ENCODE data around the gene CDH4. TPM values are rescaled to one million over a fixed set of nuclear protein-coding genes. Genes with fewer than 3 reads are reported as not detected.

The CDH4 gene
- total RNA-seq, 1 donor from 2014 or later: under 0.01 TPM

DNA sequence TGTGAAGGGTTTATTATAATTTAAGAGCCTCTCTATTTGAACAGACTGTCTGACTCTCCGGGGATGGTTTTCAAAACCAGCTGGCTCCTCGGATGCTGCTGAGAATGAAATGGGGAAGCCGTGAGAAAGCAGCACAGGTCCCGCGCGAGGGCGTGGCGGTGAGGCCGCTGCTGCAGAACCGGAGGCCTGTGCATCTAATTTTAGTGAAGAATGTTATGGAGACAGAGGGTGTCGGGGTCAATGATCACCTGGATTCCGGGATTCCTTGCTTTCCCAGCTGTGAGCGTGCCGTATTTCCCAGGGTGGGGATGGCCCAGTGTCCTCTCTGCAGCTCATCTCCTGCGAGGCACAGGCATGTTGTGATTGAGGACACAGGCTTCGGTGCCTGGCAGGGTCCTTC is 348.0 kb downstream of the CDH4 start:
- DNase-seq (ENCODE audit: low read depth in 2 of 2): no peak

DNA sequence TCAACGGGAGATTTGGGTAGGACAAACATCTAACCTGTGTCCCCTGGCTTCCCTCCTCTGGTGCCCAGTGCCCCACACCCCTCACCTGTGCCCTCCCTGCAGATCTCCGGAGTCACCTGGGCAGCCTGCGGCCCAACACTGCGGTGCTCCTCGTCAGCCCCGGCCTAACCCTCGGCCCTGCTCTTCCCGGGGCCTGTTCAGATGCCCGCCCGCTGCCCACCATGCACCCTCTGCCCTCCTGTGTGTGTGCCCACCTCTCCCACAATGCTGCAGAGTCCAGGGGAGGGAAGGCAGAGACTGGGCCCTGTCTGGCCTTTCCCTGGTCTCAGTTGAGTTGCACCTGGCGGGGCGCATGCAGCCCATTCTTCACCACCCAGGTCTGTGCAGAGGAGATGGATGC is 349.3 kb downstream of the CDH4 start:
- no peak for DNase-seq (ENCODE audit: low read depth in 2 of 2)

DNA sequence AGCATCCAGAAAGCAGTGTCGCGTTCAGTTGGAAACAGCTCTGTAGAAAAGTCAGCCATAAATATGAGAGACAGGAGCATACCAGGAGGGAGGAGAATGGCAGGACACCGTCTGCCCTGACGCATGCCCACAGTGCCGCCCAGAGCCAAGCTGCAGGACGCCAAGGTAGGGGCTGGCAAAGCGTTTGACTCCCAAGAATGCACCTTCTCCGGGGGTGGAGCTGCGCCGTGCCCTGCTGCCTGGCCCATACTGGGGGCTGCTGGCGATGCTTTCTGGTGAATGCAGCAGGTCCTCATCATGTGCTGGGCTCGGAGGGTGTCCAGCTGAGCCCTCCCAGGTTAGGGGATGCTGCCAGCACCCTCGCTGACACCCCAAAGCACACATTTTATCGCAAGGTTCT is 349.8 kb downstream of the CDH4 start:
- DNase-seq (ENCODE audit: low read depth in 2 of 2): no peak

DNA sequence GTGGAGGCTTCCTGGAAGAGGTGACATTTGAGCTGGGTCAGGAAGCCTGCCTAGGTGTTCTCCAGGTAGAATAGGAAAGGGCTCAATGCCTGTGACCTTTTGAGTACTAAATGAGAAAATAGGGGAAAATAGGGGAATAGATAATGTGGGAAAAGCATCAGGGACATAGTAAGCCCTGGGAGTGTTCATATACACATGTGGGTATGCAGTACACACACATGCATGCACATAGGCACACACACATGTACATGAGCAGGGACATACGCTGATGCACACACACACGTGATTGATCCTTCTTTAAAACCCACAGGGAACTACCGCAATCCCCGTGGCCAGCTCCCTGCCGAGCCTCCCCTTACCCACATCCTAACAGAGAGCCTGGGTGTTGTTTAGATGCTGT is 351.7 kb downstream of the CDH4 start:
- no peak for DNase-seq (ENCODE audit: low read depth in 2 of 2)

DNA sequence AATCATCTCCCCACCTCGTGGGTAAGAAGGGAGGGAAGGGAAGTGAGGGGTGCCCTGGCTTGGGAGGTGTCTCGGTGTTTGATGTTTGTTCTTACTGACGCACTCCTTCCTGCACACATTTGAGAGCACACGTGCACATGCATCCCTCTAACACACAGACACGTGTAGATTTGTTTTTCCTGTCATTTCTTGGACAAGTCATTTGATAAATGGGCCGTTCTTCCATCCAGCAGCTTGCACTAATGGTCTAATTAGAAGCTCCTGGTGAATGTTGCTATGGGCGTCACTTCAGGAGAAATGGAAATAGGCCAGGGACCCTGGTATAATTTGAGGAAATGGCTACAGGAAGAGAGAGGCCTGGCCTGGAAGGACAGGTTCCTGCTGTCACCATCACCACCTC is 352.5 kb downstream of the CDH4 start:
- no peak for DNase-seq (ENCODE audit: low read depth in 2 of 2)

DNA sequence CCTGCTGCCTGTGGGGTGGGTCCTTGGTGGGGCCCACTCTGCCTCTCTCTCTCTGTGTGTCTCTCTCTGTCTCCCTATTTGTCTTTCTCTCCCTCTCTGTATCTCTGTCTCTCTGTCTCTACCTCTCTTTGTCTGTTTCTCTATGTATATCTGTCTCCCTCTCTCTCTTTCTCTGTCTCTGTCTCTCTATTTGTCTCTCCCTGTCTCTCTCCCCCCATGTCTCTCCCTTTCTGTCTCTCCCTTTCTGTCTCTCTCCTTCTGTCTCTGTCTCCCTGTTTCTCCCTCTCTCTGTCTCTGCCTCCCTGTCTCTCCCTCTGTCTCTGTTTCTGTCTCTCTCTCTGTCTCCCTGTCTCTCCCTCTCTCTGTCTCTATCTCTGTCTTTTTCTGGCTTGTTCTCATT is 353.2 kb downstream of the CDH4 start:
- no peak for DNase-seq (ENCODE audit: low read depth in 2 of 2)

DNA sequence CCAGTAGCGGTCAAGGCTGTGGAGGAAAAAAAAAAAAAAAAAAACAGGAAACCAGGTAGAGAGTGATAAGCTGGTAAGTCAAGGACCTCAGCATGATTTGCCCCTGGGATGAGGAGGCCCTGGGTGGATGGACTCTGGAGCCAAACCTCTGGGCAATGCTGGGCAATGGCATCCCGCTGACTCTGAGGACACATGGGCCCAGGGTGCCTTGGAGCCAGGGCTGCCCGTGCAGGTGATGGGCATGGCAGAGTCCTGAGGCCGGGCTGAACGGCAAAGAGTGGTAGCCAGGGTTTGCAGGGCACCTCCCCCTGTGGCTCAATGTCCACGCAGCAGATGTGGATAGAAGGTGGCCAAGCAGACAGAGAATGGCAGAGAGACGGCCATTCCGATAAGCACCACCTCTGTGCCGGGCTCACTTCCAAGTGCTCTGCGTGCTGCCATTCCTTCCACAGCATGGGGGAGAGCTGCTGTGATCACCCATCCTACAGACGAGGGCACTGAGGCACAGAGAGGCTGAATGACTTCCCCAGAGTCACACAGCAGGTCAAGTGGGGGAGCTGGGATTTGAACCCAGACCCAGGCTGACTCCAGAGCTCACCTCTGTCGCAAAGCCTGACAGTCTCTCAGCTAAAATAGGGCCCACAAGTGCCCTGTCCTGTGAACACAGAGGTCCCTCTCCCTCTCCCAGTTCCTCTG is 353.9 kb downstream of the CDH4 start:
- DNase-seq (ENCODE audit: low read depth in 2 of 2): no peak

DNA sequence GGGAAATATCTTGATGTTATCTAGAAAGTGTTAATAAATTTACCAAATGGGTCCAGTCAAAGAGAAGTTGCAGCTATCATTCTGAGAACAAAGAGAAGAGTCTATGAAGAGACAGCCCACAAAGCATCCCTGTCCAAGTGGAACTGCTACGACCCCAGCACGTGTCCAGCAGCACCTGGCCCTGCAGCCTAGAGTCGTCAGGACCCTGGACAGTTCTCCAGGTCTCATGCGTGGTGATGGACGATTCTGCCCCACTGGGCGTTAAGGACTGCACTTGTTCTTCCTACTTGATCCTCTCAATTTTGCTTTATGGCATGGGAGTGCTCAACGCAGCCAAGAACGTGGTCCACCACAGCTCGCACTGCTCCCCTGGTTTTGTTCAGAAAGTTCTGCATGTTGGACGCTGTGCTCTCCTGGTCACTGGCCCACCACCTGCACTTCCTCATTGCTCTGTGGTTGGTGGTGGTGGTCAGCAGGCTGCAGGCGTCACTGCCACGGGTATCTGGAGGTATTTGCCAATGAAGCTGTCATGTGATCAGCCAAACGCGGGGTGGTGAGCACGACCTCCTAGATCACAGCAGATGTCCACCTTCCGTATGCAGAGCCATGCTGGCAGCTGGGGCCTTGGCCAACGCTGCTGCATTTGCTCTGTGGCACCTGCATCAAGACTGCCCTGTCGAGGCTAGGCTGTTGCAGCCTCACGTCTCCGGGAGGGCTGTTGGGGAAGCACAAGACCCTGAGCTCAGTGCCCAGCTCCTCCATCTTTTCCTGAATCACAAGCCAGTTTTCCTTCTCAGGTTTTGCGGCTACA is 356.4 kb downstream of the CDH4 start:
- peak in 1 of 2 donors; percentile 4 for DNase-seq (ENCODE audit: low read depth in 2 of 2)

DNA sequence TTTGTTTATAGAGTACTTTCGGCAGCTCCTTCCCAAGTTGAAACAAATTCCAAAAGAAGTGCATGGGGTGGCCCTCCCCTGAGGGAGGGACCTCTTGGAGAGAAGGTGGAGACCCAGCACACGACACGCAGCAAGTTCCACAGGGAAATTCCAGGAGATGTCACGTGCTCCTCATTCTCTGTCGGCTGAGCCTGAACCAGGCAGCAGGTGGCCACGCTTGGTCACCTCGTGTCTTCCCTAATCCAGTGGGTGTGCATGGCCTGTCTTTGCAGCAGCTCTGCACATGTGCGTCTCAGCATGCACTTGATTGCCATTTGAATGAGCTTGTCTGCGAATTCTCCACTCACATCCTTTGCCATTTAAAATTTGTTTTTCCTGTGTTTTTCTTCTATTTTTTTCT is 357.4 kb downstream of the CDH4 start:
- no peak for DNase-seq (ENCODE audit: low read depth in 2 of 2)

DNA sequence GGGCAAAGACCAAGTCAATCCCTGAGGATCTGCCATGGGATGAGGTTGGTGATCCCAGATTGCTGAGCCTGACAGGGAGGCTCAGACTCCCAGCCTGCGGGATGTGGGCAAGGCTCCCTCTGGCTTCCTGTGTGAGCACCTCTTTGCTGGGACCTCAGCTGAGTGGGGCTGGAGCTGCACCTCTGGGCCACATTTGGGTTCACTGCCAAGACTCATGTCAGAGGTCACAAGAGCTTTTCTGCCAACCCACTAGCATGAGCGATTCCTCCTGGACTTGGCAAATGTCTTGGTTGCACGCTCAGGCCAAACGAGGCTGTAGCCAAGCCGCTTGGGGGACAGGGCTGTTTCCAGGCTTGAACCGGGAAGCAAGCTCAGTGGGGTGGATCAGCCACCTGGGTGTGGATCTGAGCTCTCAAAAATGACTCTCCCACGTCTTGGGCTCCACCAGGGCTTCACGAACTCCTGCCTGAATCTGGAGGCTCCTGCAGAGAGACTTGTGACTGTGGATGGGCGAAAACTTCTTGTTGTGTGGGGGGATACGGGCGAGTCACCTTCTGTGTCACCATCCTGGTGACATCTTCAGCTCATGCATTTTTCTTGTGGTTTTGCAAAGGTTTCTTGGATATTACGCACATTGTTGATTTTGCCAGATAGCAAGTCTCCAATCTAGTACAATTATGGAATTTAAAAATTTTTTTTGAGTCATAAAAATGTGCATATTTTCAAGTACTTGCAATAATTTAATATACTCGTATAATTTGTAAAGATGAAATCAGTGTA is 359.5 kb downstream of the CDH4 start:
- no peak for DNase-seq (ENCODE audit: low read depth in 2 of 2)

DNA sequence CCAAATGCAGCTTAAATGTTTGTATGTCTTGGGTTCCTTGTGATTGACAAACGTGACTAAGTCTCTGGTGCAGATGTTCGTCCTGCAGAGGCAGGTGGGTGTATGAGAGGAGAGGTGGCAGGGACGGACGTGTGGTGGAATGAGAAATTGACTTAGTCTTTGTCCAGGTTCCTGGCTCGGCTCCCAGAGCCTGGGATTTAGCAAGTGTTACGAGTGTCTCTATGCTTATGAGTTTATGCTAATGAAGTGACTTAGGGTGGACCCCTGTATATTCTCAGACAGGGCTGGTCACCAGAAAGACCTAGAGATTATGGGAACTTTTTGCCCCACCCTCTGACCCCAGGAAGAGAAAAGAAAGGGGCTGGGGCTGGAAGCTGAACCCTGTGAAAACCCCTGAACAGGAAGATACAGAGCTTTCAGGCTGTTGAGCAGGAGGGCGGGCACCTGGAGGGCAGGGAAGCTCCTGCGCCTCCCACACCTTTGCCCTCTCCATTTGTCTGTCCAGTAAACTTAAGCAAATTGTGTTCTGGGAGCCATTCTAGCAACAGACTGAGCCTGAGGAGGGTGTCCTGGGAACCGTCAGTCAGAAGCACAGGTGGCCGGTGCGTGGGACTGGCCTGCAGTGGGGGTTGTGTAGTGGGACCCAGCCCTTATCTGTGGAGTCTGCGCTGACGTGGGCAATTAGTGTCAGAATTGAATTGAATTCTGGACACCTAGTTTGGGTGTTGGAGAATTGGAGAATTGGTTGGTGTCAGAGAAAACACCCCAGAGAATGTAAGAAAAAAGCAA is 362.1 kb downstream of the CDH4 start:
- no peak for DNase-seq (ENCODE audit: low read depth in 2 of 2)

DNA sequence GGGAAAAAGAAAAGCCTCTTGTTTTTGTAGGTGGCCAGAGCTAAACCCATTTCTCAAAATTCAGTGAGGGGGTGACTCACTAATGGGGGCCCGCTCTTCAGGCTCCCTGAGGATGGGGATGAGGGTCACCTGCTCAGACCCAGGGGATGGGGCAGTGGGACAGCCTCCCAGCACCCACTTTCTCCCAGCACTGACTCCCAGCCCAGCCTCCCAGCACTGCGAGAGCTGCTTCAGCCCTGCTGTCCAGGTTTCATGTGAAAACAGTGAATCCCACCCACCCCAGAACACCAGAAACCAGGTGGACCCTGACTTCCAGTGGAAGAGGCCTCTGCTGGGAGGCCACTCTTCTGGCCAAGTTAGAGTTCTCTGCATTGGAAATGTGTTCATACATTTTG is 362.6 kb downstream of the CDH4 start:
- no peak for DNase-seq (ENCODE audit: low read depth in 2 of 2)

DNA sequence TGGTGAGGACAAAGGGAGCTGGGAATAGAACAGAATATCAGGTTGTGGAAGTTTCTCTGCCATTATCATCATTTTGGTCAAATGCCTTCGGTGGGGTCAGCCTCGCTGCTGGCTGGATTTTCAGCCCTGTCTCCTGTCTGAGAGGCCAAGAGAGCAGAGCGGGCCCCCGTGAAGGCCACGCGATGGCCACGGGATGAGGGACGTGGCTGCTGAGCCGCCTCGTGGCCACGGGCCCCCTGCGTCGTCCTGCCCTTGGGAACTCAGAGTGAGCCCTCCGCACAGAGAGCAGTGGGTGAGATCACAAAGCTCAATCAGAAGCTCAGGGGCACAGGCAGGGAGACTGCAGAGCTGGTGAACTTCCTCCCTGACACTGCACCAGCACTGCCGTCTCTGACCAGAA is 363.7 kb downstream of the CDH4 start:
- no peak for DNase-seq (ENCODE audit: low read depth in 2 of 2)

DNA sequence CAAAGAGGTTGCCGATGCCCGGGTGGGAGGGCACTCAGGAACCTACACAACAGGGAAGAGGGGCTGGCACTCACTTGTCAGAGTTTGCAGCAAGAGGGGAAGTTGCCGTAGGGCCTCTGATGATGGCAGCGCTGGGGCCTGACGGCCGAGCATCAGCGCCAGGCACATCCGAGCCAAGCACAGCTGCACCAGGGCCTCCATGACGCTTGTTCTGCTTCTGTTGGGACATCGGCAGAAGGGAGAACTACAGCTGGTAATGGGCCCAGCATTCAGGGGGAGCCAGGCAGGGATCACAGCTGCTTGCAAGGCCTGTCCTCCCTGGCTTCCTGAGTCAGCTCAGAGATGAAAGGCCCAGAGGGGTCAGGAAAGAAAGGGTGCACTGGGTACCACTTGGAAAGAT is 367.7 kb downstream of the CDH4 start:
- DNase-seq (ENCODE audit: low read depth in 2 of 2): no peak

DNA sequence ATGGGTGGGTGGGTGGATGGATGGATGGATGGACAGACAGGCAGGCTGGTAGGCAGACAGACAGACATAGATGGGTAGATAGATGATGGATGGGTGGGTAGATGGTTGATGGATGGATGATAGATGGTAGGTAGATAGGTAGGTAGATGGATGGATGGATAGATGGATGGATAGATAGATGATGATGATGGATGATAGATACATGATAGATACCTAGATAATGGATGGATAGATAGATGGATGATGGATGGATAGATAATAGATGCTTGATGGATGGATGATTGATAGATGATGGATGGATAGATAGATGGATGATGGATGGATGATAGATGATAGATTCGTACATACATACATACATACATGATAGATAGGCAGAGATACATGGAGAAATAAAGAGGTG is 368.1 kb downstream of the CDH4 start:
- DNase-seq (ENCODE audit: low read depth in 2 of 2): no peak

DNA sequence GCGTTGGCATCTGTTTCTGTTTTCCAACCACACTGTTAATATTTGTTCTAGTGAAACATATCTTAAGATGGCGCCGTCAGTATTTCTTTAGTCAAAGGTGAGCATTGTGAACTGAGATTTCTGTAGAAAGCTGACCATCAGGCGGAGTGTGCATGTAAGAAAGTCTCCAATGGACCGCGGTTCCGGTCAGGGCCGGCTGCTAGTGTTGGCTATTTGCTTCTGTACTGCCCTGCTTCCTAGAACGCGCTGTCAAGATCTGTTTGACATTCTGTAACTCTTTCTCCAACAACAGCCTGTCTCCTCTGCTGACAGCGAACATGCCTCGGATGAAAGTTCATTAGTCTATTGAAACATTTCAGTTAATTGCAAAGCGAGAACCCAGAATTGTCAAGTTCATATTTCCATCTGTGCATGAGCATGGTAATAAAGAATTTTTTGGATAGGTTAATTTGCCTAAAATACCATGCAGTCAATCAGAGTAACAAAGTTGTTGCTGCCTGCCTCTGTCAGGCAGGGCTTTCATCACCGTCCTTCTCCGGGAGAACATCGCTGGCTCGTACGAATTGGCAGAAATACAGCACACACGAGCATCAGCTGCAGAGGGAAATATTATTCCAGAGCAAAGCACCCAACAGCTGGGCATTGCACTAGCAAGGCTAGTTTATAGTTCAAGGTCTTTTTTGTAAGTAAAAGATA is 369.1 kb downstream of the CDH4 start:
- no peak for DNase-seq (ENCODE audit: low read depth in 2 of 2)

DNA sequence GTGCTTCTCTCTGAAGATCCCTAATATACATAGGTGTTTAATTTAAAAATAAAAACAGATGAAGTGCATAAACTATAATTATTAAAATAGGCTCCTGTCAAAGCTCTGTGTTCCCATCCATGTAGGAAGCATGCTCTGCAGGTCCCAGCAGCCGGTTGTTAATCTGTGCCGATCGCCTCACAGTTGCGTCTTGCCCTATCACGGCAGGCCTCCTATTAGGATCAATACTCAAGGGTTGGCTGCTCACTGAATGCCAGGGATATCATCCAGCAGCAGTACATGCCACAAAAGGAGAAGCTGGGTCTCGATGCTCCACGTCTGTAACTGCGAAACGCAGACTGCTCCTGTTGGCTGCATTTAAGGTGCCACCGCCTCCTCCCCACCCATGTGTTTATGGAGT is 369.8 kb downstream of the CDH4 start:
- no peak for DNase-seq (ENCODE audit: low read depth in 2 of 2)

DNA sequence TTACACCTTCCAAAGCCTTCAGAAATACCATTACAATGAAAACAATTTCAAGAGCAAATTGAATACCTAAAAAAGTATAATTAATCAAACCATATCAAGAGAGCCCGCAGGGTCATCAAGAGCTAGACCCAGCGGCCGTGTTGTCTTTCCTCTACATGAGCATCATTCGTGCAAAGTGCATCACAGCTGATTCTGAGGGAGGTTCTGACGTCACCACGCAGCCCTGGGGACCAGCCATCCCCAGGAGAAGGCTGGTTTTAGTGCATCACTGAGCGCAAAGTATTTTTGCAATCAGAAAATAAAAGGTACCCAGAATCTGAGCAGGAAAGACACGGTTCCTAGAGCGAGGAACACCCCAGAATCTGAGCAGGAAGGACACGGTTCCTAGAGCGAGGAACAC is 371.4 kb downstream of the CDH4 start:
- no peak for DNase-seq (ENCODE audit: low read depth in 2 of 2)

DNA sequence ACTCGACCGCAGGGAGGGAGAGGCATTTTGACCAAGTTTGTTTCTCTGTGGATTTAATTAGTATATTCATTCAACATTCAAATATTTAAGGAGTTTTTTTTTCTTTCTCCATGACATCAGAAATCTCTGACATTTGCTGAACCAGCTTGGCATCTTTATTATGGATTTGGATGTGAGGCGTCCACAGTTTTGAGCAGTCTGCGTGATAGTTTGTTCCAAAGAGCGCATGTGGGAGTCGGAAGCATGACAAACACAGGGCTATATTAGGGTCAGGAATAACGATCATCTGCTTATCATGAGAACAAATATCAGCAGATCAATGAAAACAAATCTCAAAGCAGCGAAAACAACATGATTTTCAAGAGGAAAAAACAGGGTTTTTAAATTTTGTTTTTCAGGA is 373.2 kb downstream of the CDH4 start:
- DNase-seq (ENCODE audit: low read depth in 2 of 2): no peak

DNA sequence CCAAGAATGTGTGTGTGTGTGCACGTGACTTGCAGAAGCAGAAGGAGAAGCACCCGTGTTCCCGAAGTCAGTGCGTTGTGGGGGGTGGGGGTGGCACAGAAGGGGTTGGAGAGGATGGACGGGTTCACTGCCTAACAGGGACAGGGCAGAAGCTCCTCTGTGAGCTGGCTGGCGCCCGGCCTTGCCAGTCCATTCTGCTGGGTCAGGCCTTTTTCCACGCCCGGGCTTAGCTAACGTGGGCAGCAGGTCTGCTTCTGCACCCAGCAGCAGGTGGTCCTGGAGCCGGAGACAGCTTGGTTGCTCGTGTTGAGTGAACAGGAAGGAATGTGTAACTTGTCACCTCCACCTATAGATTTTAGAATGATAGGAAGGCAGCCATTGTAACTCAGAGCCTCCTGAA is 374.4 kb downstream of the CDH4 start:
- DNase-seq (ENCODE audit: low read depth in 2 of 2): no peak

DNA sequence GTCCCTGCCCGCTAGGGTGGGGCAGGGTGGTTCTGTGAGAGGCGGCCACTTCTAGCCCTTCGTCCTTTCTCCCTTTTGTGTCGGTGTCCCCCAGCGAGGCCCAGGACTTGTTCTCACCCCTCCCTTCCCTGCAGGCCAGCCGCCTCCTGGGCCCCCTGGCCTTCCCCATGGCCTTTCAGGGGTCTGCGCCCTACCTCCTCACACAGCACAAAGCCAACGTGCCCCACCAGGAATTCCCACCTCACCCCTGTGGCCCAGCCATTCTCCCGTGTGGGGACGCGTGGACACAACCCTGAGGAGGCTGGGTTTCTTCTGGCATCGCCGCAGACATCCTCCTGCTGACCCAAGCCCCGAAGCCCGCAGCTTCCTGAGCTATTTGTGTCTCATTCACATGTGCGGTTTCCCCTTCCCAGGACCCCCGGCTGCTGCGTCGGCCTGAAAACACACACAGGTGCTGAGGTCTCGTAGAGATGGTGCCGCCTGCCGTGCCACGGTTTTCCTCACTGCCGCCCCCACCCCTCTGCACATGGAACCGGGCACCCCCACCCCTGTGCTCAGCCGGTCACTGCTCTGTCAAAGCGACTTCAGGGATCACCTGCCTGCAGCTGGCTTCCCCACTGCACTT is 375.8 kb downstream of the CDH4 start:
- DNase-seq (ENCODE audit: low read depth in 2 of 2): no peak
